Transverse colon (tissue), 4 donors: ENCODE data around the gene LHFPL4.

Source experiments
- CTCF ChIP-seq, 5 experiments: fragments of 200-600 bp in 3 of 5; fragments of 450-650 bp in 2 of 5; sonication (generic) in 3 of 5; IDR thresholded peaks; 1 replicate in 2 of 5; 2 replicates in 3 of 5; pipeline ENCODE4 v1.5.1; 2016 to 2017; ENCODE audit warnings: antibody characterized with exemption in 5 of 5, inconsistent platforms in 3 of 5, mild to moderate bottlenecking in 2 of 5, moderate library complexity in 1 of 5
- POLR2AphosphoS5 ChIP-seq, 3 donors: sonication (generic); formaldehyde crosslinking; IDR thresholded peaks; one replicate each; pipeline ENCODE4 v1.6.1; 2016; ENCODE audit warnings: antibody characterized with exemption in 3 of 3

GRCh38 chr3:9455596-9456131 lies 98.0 kb downstream of the LHFPL4 start:
- TF ChIP-seq CTCF (IDR thresholded peaks at IDR 0.05) (no peak), POLR2AphosphoS5 (IDR thresholded peaks at IDR 0.05) (no peak)
